ENCODE measurements around the gene COL27A1.

The COL27A1 gene

DNA sequence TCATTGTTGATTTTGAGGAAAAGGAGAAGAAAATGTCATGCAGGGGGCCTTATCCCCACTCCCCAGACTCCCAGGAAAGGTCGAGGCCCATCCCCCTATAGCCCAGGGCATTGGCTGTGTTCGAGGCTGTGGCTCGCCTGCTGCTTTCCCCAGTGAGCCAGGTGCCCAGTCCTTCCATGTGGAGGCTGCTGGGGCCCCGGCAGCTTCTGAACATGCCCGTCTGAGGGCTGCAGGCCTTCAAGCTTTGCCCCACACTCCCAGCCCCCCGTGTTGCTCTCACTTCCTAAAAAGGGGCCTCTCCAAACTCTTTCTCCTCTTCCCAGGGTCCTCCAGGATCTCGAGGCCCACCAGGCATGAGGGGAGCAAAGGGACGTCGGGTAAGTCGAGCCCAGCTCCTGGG is 102.9 kb downstream of the COL27A1 start:
- no peak for TF ChIP-seq ZNF70 (CRISPR knock-in tag; IDR thresholded peaks at IDR 0.05)
- no peak for TF ChIP-seq CSRNP3 (CRISPR knock-in tag; IDR thresholded peaks at IDR 0.05)
- no peak for TF ChIP-seq BACH2 (CRISPR knock-in tag; IDR thresholded peaks at IDR 0.05; ENCODE audit: borderline replicate concordance)
- TF ChIP-seq OSR1 (CRISPR knock-in tag; IDR thresholded peaks at IDR 0.05), result no peak
- TF ChIP-seq RARB (CRISPR knock-in tag; IDR thresholded peaks at IDR 0.05), result no peak
- TF ChIP-seq TCF4 (CRISPR knock-in tag; IDR thresholded peaks at IDR 0.05; ENCODE audit: borderline replicate concordance), result no peak
- TF ChIP-seq GLIS3 (CRISPR knock-in tag; IDR thresholded peaks at IDR 0.05), result no peak
- TF ChIP-seq, protein P1, sequence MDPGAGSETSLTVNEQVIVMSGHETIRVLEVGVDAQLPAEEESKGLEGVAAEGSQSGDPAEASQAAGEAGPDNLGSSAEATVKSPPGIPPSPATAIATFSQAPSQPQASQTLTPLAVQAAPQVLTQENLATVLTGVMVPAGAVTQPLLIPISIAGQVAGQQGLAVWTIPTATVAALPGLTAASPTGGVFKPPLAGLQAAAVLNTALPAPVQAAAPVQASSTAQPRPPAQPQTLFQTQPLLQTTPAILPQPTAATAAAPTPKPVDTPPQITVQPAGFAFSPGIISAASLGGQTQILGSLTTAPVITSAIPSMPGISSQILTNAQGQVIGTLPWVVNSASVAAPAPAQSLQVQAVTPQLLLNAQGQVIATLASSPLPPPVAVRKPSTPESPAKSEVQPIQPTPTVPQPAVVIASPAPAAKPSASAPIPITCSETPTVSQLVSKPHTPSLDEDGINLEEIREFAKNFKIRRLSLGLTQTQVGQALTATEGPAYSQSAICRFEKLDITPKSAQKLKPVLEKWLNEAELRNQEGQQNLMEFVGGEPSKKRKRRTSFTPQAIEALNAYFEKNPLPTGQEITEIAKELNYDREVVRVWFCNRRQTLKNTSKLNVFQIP (CRISPR knock-in tag; IDR thresholded peaks at IDR 0.05; ENCODE audit: borderline replicate concordance, low read depth), result no peak
- TF ChIP-seq ISL1 (CRISPR knock-in tag; IDR thresholded peaks at IDR 0.05), result no peak
- TF ChIP-seq, protein P2, sequence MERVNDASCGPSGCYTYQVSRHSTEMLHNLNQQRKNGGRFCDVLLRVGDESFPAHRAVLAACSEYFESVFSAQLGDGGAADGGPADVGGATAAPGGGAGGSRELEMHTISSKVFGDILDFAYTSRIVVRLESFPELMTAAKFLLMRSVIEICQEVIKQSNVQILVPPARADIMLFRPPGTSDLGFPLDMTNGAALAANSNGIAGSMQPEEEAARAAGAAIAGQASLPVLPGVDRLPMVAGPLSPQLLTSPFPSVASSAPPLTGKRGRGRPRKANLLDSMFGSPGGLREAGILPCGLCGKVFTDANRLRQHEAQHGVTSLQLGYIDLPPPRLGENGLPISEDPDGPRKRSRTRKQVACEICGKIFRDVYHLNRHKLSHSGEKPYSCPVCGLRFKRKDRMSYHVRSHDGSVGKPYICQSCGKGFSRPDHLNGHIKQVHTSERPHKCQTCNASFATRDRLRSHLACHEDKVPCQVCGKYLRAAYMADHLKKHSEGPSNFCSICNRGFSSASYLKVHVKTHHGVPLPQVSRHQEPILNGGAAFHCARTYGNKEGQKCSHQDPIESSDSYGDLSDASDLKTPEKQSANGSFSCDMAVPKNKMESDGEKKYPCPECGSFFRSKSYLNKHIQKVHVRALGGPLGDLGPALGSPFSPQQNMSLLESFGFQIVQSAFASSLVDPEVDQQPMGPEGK (CRISPR knock-in tag; IDR thresholded peaks at IDR 0.05; ENCODE audit: borderline replicate concordance), result no peak
- TF ChIP-seq SNAI2 (CRISPR knock-in tag; IDR thresholded peaks at IDR 0.05), result no peak
- no peak for TF ChIP-seq TOX (CRISPR knock-in tag; IDR thresholded peaks at IDR 0.05; ENCODE audit: borderline replicate concordance)
- TF ChIP-seq ZC3H10 (CRISPR knock-in tag; IDR thresholded peaks at IDR 0.05), result no peak
- TF ChIP-seq, protein P3, sequence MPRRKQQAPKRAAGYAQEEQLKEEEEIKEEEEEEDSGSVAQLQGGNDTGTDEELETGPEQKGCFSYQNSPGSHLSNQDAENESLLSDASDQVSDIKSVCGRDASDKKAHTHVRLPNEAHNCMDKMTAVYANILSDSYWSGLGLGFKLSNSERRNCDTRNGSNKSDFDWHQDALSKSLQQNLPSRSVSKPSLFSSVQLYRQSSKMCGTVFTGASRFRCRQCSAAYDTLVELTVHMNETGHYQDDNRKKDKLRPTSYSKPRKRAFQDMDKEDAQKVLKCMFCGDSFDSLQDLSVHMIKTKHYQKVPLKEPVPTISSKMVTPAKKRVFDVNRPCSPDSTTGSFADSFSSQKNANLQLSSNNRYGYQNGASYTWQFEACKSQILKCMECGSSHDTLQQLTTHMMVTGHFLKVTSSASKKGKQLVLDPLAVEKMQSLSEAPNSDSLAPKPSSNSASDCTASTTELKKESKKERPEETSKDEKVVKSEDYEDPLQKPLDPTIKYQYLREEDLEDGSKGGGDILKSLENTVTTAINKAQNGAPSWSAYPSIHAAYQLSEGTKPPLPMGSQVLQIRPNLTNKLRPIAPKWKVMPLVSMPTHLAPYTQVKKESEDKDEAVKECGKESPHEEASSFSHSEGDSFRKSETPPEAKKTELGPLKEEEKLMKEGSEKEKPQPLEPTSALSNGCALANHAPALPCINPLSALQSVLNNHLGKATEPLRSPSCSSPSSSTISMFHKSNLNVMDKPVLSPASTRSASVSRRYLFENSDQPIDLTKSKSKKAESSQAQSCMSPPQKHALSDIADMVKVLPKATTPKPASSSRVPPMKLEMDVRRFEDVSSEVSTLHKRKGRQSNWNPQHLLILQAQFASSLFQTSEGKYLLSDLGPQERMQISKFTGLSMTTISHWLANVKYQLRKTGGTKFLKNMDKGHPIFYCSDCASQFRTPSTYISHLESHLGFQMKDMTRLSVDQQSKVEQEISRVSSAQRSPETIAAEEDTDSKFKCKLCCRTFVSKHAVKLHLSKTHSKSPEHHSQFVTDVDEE (CRISPR knock-in tag; IDR thresholded peaks at IDR 0.05), result no peak
- no peak for TF ChIP-seq ZNF8 (CRISPR knock-in tag; IDR thresholded peaks at IDR 0.05)
- no peak for TF ChIP-seq PPARA (CRISPR knock-in tag; IDR thresholded peaks at IDR 0.05; ENCODE audit: borderline replicate concordance)
- TF ChIP-seq ZFP30 (CRISPR knock-in tag; IDR thresholded peaks at IDR 0.05), result no peak
- TF ChIP-seq CSDC2 (CRISPR knock-in tag; IDR thresholded peaks at IDR 0.05), result no peak
- ATAC-seq, result no peak

DNA sequence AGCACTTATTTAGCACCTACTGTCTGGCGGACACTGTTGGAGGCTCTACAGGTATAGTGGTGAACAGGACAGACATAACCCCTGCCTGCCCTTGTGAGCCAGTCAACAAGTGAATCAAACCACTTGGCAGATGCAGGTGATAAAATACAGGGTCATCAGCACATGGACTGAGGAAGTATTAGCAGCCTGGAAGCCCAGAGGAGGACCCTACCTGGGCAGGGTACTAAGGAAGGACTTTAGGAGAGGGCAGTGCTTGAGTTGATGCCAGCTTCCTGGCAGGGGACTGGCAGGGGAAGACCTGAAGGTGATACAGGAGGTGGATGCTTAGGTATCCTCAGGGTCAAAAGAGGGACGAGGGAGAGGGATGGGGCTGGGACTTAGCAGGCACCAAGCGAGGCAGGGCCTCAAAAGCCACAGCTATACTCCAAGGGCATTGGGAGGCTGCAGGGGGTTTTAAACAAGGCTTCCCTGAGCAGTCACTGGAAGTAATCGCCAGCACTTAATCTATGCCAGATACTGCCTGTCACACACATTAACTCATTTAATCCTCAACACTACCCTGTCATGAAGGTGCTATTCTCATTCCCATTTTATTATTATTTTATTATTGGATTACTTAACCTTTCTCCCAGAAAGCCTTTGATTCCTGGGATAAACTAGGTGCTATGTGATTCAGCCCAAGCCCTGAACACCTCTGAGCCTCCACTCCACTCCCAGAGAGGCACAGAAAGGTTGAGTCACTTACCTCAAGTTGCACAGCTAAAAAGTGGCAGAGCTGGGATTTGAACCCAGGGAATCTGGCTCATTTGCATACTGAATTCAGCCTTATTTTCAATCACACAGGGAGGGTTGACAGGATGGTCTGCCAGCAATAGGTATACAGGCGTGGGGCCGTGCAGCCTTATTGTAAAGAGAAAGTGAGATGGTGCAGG is 103.8 kb downstream of the COL27A1 start:
- peak; percentile 22; the same call in 1 of the 3 replicates for ATAC-seq

More for the DNA sequence above, 103.8 kb downstream of the COL27A1 start:
- TF ChIP-seq RARB (CRISPR knock-in tag; IDR thresholded peaks at IDR 0.05) (no peak), CSRNP3 (CRISPR knock-in tag; IDR thresholded peaks at IDR 0.05) (no peak), GLIS3 (CRISPR knock-in tag; IDR thresholded peaks at IDR 0.05) (no peak), ZFP3 (CRISPR knock-in tag; IDR thresholded peaks at IDR 0.05) (no peak), TOX (CRISPR knock-in tag; IDR thresholded peaks at IDR 0.05; ENCODE audit: borderline replicate concordance) (no peak), CSDC2 (CRISPR knock-in tag; IDR thresholded peaks at IDR 0.05) (no peak), PPARA (CRISPR knock-in tag; IDR thresholded peaks at IDR 0.05; ENCODE audit: borderline replicate concordance) (no peak), BACH2 (CRISPR knock-in tag; IDR thresholded peaks at IDR 0.05; ENCODE audit: borderline replicate concordance) (no peak)
- TF ChIP-seq, protein P1 (CRISPR knock-in tag; IDR thresholded peaks at IDR 0.05; ENCODE audit: borderline replicate concordance, low read depth), result no peak
- TF ChIP-seq, protein P2 (CRISPR knock-in tag; IDR thresholded peaks at IDR 0.05; ENCODE audit: borderline replicate concordance), result no peak
